IPS-18a (cell line): ENCODE results near the gene KCNJ15.

Experiments used
- H3K27ac ChIP-seq: one replicate; pipeline ENCODE4 v1.5.1; 2013; ENCODE audit warnings: low read length
- H3K27me3 ChIP-seq: one replicate; pipeline ENCODE4 v1.6.1; 2013; ENCODE audit warnings: mild to moderate bottlenecking, low read length; ENCODE audit not compliant: control insufficient read depth, insufficient read depth
- H3K36me3 ChIP-seq: one replicate; pipeline ENCODE4 v1.6.1; 2013; ENCODE audit warnings: low read depth, low read length; ENCODE audit not compliant: control insufficient read depth
- H3K4me1 ChIP-seq: one replicate; pipeline ENCODE4 v1.6.1; 2013; ENCODE audit warnings: low read depth, low read length; ENCODE audit not compliant: control insufficient read depth
- H3K4me3 ChIP-seq: one replicate; pipeline ENCODE4 v1.5.1; 2013; ENCODE audit warnings: low read length
- H3K9ac ChIP-seq: one replicate; pipeline ENCODE4 v1.6.1; 2013; ENCODE audit warnings: mild to moderate bottlenecking, low read length, moderate library complexity
- H3K9me3 ChIP-seq: one replicate; pipeline ENCODE4 v1.6.1; 2013; ENCODE audit warnings: low read depth, low read length; ENCODE audit not compliant: control insufficient read depth

Gene KCNJ15

GRCh38 chr21:38319781-38320180 is 63.0 kb downstream of the KCNJ15 start:
- H3K4me1 ChIP-seq = peaks cover 13% of the 10 kb centered on the region
- no peak overlapping the region for H3K27ac ChIP-seq
- no peaks in the 10 kb centered on the region for H3K36me3 ChIP-seq
- no peak overlapping the region for H3K9ac ChIP-seq
- H3K27me3 ChIP-seq = no peaks in the 10 kb centered on the region
- H3K4me3 ChIP-seq = no peak overlapping the region
- H3K9me3 ChIP-seq = no peaks in the 10 kb centered on the region

DNA sequence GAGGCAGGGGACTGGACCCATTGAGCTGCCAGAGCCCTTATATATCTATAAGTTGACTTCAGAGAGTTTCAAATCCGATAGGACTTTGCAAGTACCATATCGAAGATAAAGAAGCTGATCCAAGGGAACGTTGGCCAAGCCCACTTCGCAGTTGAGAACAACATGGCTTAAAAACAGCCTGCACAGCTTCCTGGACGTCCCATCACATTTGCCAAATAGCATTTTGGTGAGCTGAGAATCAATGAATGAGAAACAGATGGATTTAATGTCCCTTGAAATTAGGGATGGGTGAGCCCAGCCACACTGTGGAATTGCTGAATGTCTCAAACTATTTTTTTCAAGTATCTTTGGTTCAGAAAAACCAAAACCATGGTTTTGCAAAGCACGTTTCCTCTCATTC is 64.8 kb downstream of the KCNJ15 start:
- no peak overlapping the region for H3K27ac ChIP-seq
- no peak overlapping the region for H3K9ac ChIP-seq
- no peaks in the 10 kb centered on the region for H3K27me3 ChIP-seq
- no peak overlapping the region for H3K4me3 ChIP-seq
- H3K4me1 ChIP-seq = peaks cover 24% of the 10 kb centered on the region
- H3K36me3 ChIP-seq = no peaks in the 10 kb centered on the region
- no peaks in the 10 kb centered on the region for H3K9me3 ChIP-seq

- no peaks in the 10 kb centered on the region for H3K27me3 ChIP-seq
- H3K4me3 ChIP-seq = no peak overlapping the region
- H3K9me3 ChIP-seq = no peaks in the 10 kb centered on the region
- H3K4me1 ChIP-seq = peaks cover 24% of the 10 kb centered on the region
- H3K9ac ChIP-seq = no peak overlapping the region
- H3K36me3 ChIP-seq = no peaks in the 10 kb centered on the region
- no peak overlapping the region for H3K27ac ChIP-seq
Measured at GRCh38 chr21:38322311-38322950, 65.6 kb downstream of the KCNJ15 start.

- no peak overlapping the region for H3K27ac ChIP-seq
- H3K27me3 ChIP-seq = no peaks in the 10 kb centered on the region
- no peak overlapping the region for H3K9ac ChIP-seq
- no peaks in the 10 kb centered on the region for H3K9me3 ChIP-seq
- no peak overlapping the region for H3K4me3 ChIP-seq
- H3K4me1 ChIP-seq = peaks cover 24% of the 10 kb centered on the region
- H3K36me3 ChIP-seq = no peaks in the 10 kb centered on the region
Measured at GRCh38 chr21:38323721-38324531, 67.1 kb downstream of the KCNJ15 start.

DNA sequence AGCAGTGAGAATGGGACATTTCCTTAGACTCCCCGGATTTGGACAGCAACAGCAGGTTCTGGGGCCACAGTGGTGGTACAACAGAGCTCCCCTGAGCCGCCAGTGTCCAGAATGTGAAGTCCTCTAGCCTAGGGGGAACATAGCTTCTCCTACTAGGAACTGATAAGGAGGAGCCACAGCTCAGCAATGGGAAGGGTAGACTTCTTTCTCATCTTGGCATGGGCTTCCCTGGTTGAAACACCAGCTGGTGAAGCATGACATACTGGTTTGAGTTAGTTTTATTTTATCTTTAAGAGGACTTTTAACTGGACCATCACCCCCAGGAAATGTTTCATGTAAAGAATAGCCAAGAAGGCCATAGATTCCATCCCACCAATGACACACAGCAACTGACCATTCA is 68.4 kb downstream of the KCNJ15 start:
- H3K27me3 ChIP-seq = no peaks in the 10 kb centered on the region
- no peaks in the 10 kb centered on the region for H3K36me3 ChIP-seq
- no peak overlapping the region for H3K27ac ChIP-seq
- peaks cover 24% of the 10 kb centered on the region for H3K4me1 ChIP-seq
- H3K4me3 ChIP-seq = no peak overlapping the region
- no peaks in the 10 kb centered on the region for H3K9me3 ChIP-seq
- no peak overlapping the region for H3K9ac ChIP-seq

DNA sequence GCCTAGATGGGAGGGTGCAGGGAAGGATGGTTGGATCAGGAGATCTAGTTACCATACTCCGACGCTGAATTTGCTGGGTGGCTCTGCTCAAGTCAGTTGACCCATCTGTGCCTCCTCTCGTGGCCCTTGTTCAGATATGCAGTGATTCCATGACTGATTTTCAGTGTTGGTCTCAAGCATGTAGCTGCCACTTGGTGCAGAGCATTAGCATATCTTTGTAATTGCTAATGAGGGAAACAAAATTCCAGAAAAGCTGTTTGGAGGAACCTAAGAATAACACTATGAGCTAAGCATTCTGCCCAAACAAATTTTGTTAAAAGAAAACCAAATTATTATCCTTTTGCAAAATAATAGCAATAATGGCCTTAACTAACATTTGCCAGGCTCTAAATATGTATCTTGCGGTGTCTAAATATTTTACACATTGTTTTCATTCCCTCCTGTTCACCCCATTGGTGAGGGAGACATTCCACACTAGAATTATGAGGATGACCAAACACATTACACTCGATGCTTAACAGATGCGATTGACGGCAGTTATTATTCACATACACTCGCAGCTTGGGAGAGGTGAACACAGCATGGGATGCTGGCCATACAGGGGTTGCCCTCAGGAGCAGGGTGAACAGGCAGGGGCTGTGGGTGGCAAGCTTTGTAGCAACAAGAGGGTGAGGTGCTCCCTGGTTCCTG is 69.1 kb downstream of the KCNJ15 start:
- H3K9ac ChIP-seq = no peak overlapping the region
- no peaks in the 10 kb centered on the region for H3K36me3 ChIP-seq
- no peaks in the 10 kb centered on the region for H3K27me3 ChIP-seq
- H3K9me3 ChIP-seq = no peaks in the 10 kb centered on the region
- H3K4me1 ChIP-seq = peaks cover 24% of the 10 kb centered on the region
- H3K4me3 ChIP-seq = no peak overlapping the region
- H3K27ac ChIP-seq = no peak overlapping the region

DNA sequence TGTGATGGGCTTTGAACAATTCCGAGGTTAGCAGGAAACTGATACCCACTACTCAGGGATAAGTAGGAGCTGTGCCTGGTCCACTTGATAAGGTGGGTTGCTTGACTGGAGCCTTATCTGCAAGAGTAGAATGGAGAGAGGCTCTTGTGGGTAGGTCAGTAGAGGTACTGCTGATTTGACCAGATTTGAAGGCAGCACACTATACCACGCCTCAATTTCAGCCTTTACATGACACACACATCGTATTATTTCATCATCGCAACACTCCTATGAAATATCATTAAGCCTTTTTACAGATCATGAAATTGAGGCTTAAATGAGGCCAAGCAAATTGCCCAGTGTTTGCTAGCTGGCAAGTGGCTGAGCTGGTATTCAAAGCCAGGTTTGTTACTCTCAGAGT is 69.6 kb downstream of the KCNJ15 start:
- H3K27ac ChIP-seq = no peak overlapping the region
- no peak overlapping the region for H3K4me3 ChIP-seq
- no peak overlapping the region for H3K9ac ChIP-seq
- H3K27me3 ChIP-seq = no peaks in the 10 kb centered on the region
- no peaks in the 10 kb centered on the region for H3K9me3 ChIP-seq
- no peaks in the 10 kb centered on the region for H3K36me3 ChIP-seq
- peaks cover 24% of the 10 kb centered on the region for H3K4me1 ChIP-seq

- H3K9me3 ChIP-seq = no peaks in the 10 kb centered on the region
- no peak overlapping the region for H3K27ac ChIP-seq
- peaks cover 24% of the 10 kb centered on the region for H3K4me1 ChIP-seq
- no peaks in the 10 kb centered on the region for H3K36me3 ChIP-seq
- no peak overlapping the region for H3K9ac ChIP-seq
- H3K4me3 ChIP-seq = no peak overlapping the region
- H3K27me3 ChIP-seq = no peaks in the 10 kb centered on the region
Measured at GRCh38 chr21:38326899-38327298, 70.1 kb downstream of the KCNJ15 start.

DNA sequence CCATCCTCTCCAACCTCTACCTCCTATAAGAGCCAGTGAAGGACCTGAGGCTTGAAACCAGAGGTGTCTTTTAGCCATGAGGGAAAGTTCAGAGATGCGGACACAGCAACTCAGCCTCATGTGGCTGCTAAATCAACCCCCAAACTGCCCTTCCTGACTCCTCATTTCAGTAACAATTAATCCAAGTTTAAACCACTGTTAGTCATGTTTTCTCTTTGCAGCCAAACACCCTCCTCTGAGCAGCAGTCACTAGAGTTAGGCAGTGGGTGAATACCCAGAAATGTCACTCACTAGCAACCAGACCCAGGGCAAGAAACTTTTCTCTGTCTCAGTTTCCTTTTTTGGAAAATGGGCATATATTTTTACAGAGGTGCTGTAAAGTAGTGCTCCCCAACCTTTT is 71.2 kb downstream of the KCNJ15 start:
- Histone ChIP-seq H3K9me3 (no peaks in the 10 kb centered on the region), H3K27ac (no peak overlapping the region), H3K9ac (no peak overlapping the region), H3K27me3 (no peaks in the 10 kb centered on the region), H3K4me1 (peaks cover 24% of the 10 kb centered on the region), H3K4me3 (no peak overlapping the region), H3K36me3 (no peaks in the 10 kb centered on the region)

DNA sequence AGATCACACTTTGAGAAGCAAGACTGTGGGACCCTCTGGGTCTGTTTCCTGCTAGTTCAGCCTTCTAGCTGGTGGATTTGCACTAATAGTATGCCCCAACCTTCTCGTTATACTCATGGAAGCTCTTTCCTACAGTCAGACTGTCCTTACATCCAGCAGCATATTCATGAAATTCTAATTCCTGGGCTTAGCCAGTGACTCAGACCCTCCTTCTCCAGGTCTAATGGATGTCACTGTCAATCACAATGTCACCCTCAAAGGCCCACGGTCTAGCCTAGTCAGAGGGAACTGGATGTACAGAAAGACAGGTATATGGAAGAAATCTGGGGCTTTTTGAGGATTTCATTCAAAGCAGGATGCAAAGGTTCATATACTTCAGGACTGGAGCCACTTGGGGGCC is 72.4 kb downstream of the KCNJ15 start:
- no peak overlapping the region for H3K9ac ChIP-seq

GRCh38 chr21:38330666-38331065 is 73.9 kb downstream of the KCNJ15 start:
- Histone ChIP-seq H3K4me3 (no peak overlapping the region), H3K27me3 (no peaks in the 10 kb centered on the region), H3K9ac (no peak overlapping the region), H3K36me3 (no peaks in the 10 kb centered on the region), H3K27ac (no peak overlapping the region), H3K9me3 (no peaks in the 10 kb centered on the region), H3K4me1 (peaks cover 6% of the 10 kb centered on the region)

More for the DNA sequence above, 72.4 kb downstream of the KCNJ15 start:
- Histone ChIP-seq H3K4me1 (peaks cover 18% of the 10 kb centered on the region), H3K36me3 (no peaks in the 10 kb centered on the region), H3K27me3 (no peaks in the 10 kb centered on the region), H3K27ac (no peak overlapping the region), H3K4me3 (no peak overlapping the region), H3K9me3 (no peaks in the 10 kb centered on the region)
